Smooth muscle cell (in vitro differentiated cells): ENCODE measurements around the gene COL27A1. TPM values are rescaled to one million over a fixed set of nuclear protein-coding genes. Genes with fewer than 3 reads are reported as not detected.

Source experiments
- DNase-seq: peaks from one replicate; lab custom pipeline; 2025; ENCODE audit not compliant: unreplicated experiment; lab: John Stamatoyannopoulos, UW
- H2AFZ ChIP-seq: fragments of 200-600 bp; sonication (generic); 2 replicates; pipeline ENCODE4 v1.6.0; 2016; ENCODE audit warnings: antibody characterized with exemption, low read depth, mild to moderate bottlenecking
- H3F3A ChIP-seq: fragments of 200-600 bp; sonication (generic); 2 replicates; pipeline ENCODE4 v1.6.0; 2017; ENCODE audit warnings: antibody characterized with exemption, low read depth
- H3K27ac ChIP-seq: fragments of 200-600 bp; sonication (generic); 2 replicates; pipeline ENCODE4 v1.5.1; 2016; ENCODE audit warnings: low read depth, mild to moderate bottlenecking
- H3K27me3 ChIP-seq: fragments of 200-600 bp; sonication (generic); 2 replicates; pipeline ENCODE4 v1.6.1; 2016; ENCODE audit warnings: low read depth, mild to moderate bottlenecking
- H3K36me3 ChIP-seq: fragments of 200-600 bp; sonication (generic); 2 replicates; pipeline ENCODE4 v1.5.1; 2016; ENCODE audit warnings: low read depth
- H3K4me1 ChIP-seq: fragments of 200-600 bp; sonication (generic); 2 replicates; pipeline ENCODE4 v1.5.1; 2016; ENCODE audit warnings: low read depth
- H3K4me2 ChIP-seq: fragments of 200-600 bp; sonication (generic); 2 replicates; pipeline ENCODE4 v1.6.0; 2016; ENCODE audit warnings: mild to moderate bottlenecking
- H3K4me3 ChIP-seq: fragments of 200-600 bp; sonication (generic); 2 replicates; pipeline ENCODE4 v1.5.1; 2016; ENCODE audit warnings: mild to moderate bottlenecking
- H3K79me2 ChIP-seq: fragments of 200-600 bp; sonication (generic); 2 replicates; pipeline ENCODE4 v1.6.0; 2016; ENCODE audit warnings: low read depth, mild to moderate bottlenecking
- H3K9ac ChIP-seq: fragments of 200-600 bp; sonication (generic); 2 replicates; pipeline ENCODE4 v1.6.0; 2016; ENCODE audit warnings: low read depth
- H3K9me3 ChIP-seq: fragments of 200-600 bp; sonication (generic); replicated peaks from 2 replicates; pipeline ENCODE4 v1.5.1; 2016; ENCODE audit warnings: low read depth
- H4K20me1 ChIP-seq: fragments of 200-600 bp; sonication (generic); 2 replicates; pipeline ENCODE4 v1.6.0; 2016; ENCODE audit warnings: low read depth
- CTCF ChIP-seq: fragments of 200-600 bp; sonication (generic); IDR thresholded peaks from 2 replicates; pipeline ENCODE4 v1.5.1; 2017; ENCODE audit warnings: borderline replicate concordance, mild to moderate bottlenecking, antibody characterized with exemption; ENCODE audit not compliant: insufficient read depth, poor library complexity, severe bottlenecking
- WGBS: methylation state at CpG from one replicate; pipeline ENCODE4 v1.1.7; 2016; ENCODE audit warnings: low lambda C conversion rate; 5-methylcytosine and 5-hydroxymethylcytosine counted together
- polyA plus RNA-seq: library from polyadenylated mRNA; unstranded; fragments of >200 nt; fragmentation: Nextera tagmentation; extraction: Ambion mirVana; gene quantifications from 2 replicates; pipeline ENCODE4 v1.2.1, GENCODE V29; 2016
- total RNA-seq: library from RNA; depleted of rRNA; stranded (reverse); fragments of >200 nt; gene quantifications from 2 replicates; pipeline ENCODE4 v1.2.3, GENCODE V29; 2014

Gene COL27A1
- total and polyA plus RNA-seq, 2 experiments from 2014 or later = 18.1 to 19.9 TPM

GRCh38 chr9:114261026-114261425, 105.7 kb downstream of the COL27A1 start:
- Histone ChIP-seq H3K4me2 (no peak overlapping the region), H3K79me2 (no peaks in the 10 kb centered on the region), H3K4me3 (no peak overlapping the region), H3K9me3 (no peaks in the 10 kb centered on the region), H4K20me1 (no peaks in the 10 kb centered on the region), H3K4me1 (no peaks in the 10 kb centered on the region), H3K36me3 (no peaks in the 10 kb centered on the region), H2AFZ (no peak overlapping the region), H3K27ac (no peak overlapping the region), H3K9ac (no peak overlapping the region), H3F3A (no peaks in the 10 kb centered on the region), H3K27me3 (no peaks in the 10 kb centered on the region)
- 75% methylated on average over 10 of the region's 10 CpGs for WGBS
- TF ChIP-seq CTCF = no peak
- DNase-seq = no peak

- Histone ChIP-seq H3K9ac (no peak overlapping the region), H3K27ac (no peak overlapping the region), H4K20me1 (no peaks in the 10 kb centered on the region), H3K9me3 (no peaks in the 10 kb centered on the region), H3K27me3 (no peaks in the 10 kb centered on the region), H3K4me2 (no peak overlapping the region), H3K36me3 (no peaks in the 10 kb centered on the region), H2AFZ (no peak overlapping the region), H3K4me1 (no peaks in the 10 kb centered on the region), H3F3A (no peaks in the 10 kb centered on the region), H3K79me2 (no peaks in the 10 kb centered on the region), H3K4me3 (no peak overlapping the region)
- no peak for TF ChIP-seq CTCF
- 74% methylated on average over 9 of the region's 9 CpGs for WGBS
- no peak for DNase-seq
Measured at GRCh38 chr9:114261987-114262386, 106.7 kb downstream of the COL27A1 start.

GRCh38 chr9:114263853-114264510, 108.6 kb downstream of the COL27A1 start:
- no peak overlapping the region for H3K4me2 ChIP-seq
- H3K79me2 ChIP-seq = no peaks in the 10 kb centered on the region
- no peaks in the 10 kb centered on the region for H3K36me3 ChIP-seq
- no peaks in the 10 kb centered on the region for H3F3A ChIP-seq
- DNase-seq = no peak
- no peaks in the 10 kb centered on the region for H3K27me3 ChIP-seq
- no peak overlapping the region for H3K9ac ChIP-seq
- no peak overlapping the region for H2AFZ ChIP-seq
- 74% methylated on average over 21 of the region's 21 CpGs for WGBS
- no peak for TF ChIP-seq CTCF
- H3K4me1 ChIP-seq = no peaks in the 10 kb centered on the region
- no peaks in the 10 kb centered on the region for H4K20me1 ChIP-seq
- H3K4me3 ChIP-seq = no peak overlapping the region
- no peak overlapping the region for H3K27ac ChIP-seq
- no peaks in the 10 kb centered on the region for H3K9me3 ChIP-seq

GRCh38 chr9:114264806-114265550, 109.6 kb downstream of the COL27A1 start:
- no peak overlapping the region for H3K9ac ChIP-seq
- H3F3A ChIP-seq = no peaks in the 10 kb centered on the region
- DNase-seq = no peak
- H4K20me1 ChIP-seq = no peaks in the 10 kb centered on the region
- H3K9me3 ChIP-seq = no peaks in the 10 kb centered on the region
- H3K27ac ChIP-seq = no peak overlapping the region
- no peak overlapping the region for H3K4me3 ChIP-seq
- H3K79me2 ChIP-seq = no peaks in the 10 kb centered on the region
- H2AFZ ChIP-seq = no peak overlapping the region
- no peak for TF ChIP-seq CTCF
- WGBS = 95% methylated on average over 15 of the region's 15 CpGs
- H3K4me2 ChIP-seq = no peak overlapping the region
- H3K27me3 ChIP-seq = no peaks in the 10 kb centered on the region
- H3K4me1 ChIP-seq = no peaks in the 10 kb centered on the region
- no peaks in the 10 kb centered on the region for H3K36me3 ChIP-seq
